Measurements from ENCODE around the gene NAA15.
"Not testable (repeated sequence)": the region's sequence is repeated elsewhere in the genome, so short reads cannot be mapped to it uniquely, and the experiment has no call there.

NAA15 gene

GRCh38 chr4:139453371-139454110, 152.2 kb downstream of the NAA15 start:
- DNase-seq = peak; percentile 88

- DNase-seq = peak; percentile 71
These were observed 153.1 kb downstream of the NAA15 start, which contains the start of gene RAB33B for GRCh38 chr4:139454111-139455045. RAB33B (plus strand) TSS chr4:139454121; CDS start chr4:139454196, 75 bp downstream.

- no peak for DNase-seq
These were observed 153.8 kb downstream of the NAA15 start for GRCh38 chr4:139455126-139455538.

- no peak for DNase-seq
These were observed 156.0 kb downstream of the NAA15 start for GRCh38 chr4:139457318-139457717.

DNA sequence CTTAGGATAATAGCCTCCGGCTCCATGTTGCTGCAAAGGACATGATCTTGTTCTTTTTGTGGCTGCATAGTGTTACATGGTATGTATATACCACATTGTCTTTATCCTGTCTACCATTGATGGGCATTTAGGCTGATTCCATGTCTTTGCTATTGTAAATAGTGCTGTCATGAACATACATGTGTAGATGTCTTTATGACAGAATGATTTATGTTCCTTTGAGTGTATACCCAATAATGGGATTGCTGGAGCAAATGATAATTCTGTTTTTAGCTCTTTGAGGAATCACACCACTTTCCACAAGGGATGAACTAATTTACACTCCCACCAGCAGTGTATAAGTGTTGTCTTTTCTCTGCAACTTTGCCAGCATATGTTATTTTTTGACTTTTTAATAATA, 157.2 kb downstream of the NAA15 start:
- no peak for DNase-seq

- DNase-seq = peak; percentile 7
These were observed 157.7 kb downstream of the NAA15 start for GRCh38 chr4:139458999-139459398.

DNA sequence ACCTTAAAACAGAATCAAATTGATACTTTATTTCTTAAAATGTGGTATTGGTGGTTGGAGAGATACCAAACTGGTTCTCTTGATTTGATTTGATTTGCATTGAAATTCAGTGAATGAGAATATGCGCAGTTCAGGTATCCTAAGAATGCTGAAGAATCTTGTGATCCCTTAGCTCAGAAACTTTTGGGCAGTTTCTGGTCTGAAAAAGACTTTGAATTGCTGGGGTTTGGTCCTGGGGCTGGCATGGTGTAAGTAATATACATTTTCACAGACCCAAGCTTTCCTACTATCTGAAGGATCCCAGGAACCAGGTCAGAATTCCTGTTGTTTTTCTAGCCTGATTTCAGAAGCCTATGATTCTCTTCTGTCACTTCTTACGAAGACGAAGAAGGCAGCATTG, 159.3 kb downstream of the NAA15 start:
- no peak for DNase-seq

- no peak for DNase-seq
These were observed 159.8 kb downstream of the NAA15 start for GRCh38 chr4:139461022-139461628.

DNA sequence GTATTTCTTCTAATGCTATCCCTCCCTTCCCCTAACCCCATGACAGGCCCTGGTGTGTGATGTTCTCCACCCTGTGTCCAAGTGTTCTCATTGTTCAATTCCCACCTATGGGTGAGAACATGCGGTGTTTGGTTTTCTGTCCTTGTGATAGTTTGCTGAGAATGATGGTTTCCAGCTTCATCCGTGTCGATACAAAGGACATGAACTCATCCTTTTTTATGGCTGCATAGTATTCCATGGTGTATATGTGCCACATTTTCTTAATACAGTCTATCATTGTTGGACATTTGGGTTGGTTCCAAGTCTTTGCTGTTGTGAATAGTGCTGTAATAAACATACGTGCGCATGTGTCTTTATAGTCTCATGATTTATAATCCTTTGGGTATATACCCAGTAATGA, 163.2 kb downstream of the NAA15 start:
- not testable (repeated sequence) for DNase-seq

- peak; percentile 0 for DNase-seq
These were observed 164.6 kb downstream of the NAA15 start for GRCh38 chr4:139465922-139466321.

GRCh38 chr4:139468756-139469155, 167.5 kb downstream of the NAA15 start:
- not testable (repeated sequence) for DNase-seq

- DNase-seq = no peak
These were observed 167.9 kb downstream of the NAA15 start for GRCh38 chr4:139469216-139469615.

All from HCEC 1CT (cell line).